Stimulated activated naive CD8-positive, alpha-beta T cell treated with anti-CD3 and anti-CD28 coated beads, Interleukin-15, Interleukin-2, amounts not matched to agents 100 ng/mL and 50 ng/mL, for 24 hours (primary cell): ENCODE results near the gene PSMB7.

Experiments
- H3K27ac Mint-ChIP-seq: one replicate; pipeline ENCODE4 v1.8.0; 2021; ENCODE audit warnings: mild to moderate bottlenecking, mixed read lengths
- H3K27me3 Mint-ChIP-seq: one replicate; pipeline ENCODE4 v1.8.0; 2021; ENCODE audit warnings: mixed read lengths
- H3K36me3 Mint-ChIP-seq: one replicate; pipeline ENCODE4 v1.8.0; 2021; ENCODE audit warnings: low read depth, mixed read lengths
- H3K4me1 Mint-ChIP-seq: one replicate; pipeline ENCODE4 v1.8.0; 2021; ENCODE audit warnings: low read depth, mixed read lengths
- H3K4me3 Mint-ChIP-seq: one replicate; pipeline ENCODE4 v1.8.0; 2021; ENCODE audit warnings: mild to moderate bottlenecking, mixed read lengths
- H3K9me3 Mint-ChIP-seq: one replicate; pipeline ENCODE4 v1.8.0; 2021; ENCODE audit warnings: mixed read lengths

Gene PSMB7

DNA sequence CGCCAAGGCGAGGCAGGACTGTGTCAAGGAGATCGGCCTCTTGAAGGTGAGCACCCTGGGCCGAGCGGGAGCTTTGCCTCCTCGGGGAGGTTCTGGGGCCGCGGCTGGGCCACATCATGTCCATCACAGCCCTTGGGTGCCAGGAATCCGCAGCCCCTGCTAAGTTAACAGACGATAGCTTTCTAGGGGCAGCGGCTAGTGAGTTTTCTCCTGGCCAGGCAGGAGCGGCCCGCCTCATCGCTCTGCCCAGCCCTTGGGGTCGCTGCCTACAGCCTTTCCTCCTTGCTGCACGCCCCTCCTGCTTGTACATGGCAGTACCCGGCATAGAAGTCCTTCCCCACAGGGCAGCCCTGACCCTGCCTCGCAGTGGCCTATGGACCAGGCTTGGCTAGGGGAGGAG, 101.3 kb downstream of the PSMB7 start:
- no peak overlapping the region for H3K27ac Mint-ChIP-seq

GRCh38 chr9:124312290-124313265, 102.7 kb downstream of the PSMB7 start:
- no peak overlapping the region for H3K4me3 Mint-ChIP-seq
- H3K27me3 Mint-ChIP-seq = no peaks in the 10 kb centered on the region
- no peaks in the 10 kb centered on the region for H3K4me1 Mint-ChIP-seq
- H3K9me3 Mint-ChIP-seq = no peaks in the 10 kb centered on the region
- no peak overlapping the region for H3K27ac Mint-ChIP-seq
- peaks cover 9% of the 10 kb centered on the region for H3K36me3 Mint-ChIP-seq

More for the DNA sequence above, 101.3 kb downstream of the PSMB7 start:
- H3K36me3 Mint-ChIP-seq = peaks cover 15% of the 10 kb centered on the region
- H3K27me3 Mint-ChIP-seq = no peaks in the 10 kb centered on the region
- H3K9me3 Mint-ChIP-seq = no peaks in the 10 kb centered on the region
- H3K4me3 Mint-ChIP-seq = no peak overlapping the region
- H3K4me1 Mint-ChIP-seq = no peaks in the 10 kb centered on the region

DNA sequence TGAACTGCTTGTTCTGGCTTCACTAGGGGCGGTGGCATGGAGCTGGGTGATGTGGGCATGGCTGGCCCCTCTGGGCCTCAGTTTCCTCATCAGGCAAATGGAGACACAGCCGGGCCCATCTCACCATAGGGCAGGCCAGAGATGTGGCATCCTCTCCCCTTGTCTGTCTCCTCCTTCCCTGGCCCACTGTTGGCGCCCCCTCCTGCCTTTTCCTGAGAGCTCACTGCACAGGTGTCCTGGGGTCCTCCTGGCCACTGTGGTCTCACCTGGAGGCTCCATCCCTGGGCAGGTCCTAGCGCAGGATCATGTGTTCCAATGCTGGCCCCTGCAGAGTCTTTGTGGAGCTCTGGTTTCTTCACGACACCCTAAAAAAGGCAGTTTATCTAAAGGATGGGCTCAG, 104.0 kb downstream of the PSMB7 start:
- Mint-ChIP-seq H3K9me3 (no peaks in the 10 kb centered on the region), H3K27ac (no peak overlapping the region), H3K36me3 (no peaks in the 10 kb centered on the region), H3K4me1 (no peaks in the 10 kb centered on the region), H3K4me3 (no peak overlapping the region), H3K27me3 (no peaks in the 10 kb centered on the region)

- Mint-ChIP-seq H3K4me1 (peaks cover 5% of the 10 kb centered on the region), H3K27me3 (no peaks in the 10 kb centered on the region), H3K9me3 (no peaks in the 10 kb centered on the region), H3K27ac (no peak overlapping the region), H3K36me3 (peaks cover 4% of the 10 kb centered on the region), H3K4me3 (no peak overlapping the region)
Measured at GRCh38 chr9:124309667-124310084, 105.6 kb downstream of the PSMB7 start.

DNA sequence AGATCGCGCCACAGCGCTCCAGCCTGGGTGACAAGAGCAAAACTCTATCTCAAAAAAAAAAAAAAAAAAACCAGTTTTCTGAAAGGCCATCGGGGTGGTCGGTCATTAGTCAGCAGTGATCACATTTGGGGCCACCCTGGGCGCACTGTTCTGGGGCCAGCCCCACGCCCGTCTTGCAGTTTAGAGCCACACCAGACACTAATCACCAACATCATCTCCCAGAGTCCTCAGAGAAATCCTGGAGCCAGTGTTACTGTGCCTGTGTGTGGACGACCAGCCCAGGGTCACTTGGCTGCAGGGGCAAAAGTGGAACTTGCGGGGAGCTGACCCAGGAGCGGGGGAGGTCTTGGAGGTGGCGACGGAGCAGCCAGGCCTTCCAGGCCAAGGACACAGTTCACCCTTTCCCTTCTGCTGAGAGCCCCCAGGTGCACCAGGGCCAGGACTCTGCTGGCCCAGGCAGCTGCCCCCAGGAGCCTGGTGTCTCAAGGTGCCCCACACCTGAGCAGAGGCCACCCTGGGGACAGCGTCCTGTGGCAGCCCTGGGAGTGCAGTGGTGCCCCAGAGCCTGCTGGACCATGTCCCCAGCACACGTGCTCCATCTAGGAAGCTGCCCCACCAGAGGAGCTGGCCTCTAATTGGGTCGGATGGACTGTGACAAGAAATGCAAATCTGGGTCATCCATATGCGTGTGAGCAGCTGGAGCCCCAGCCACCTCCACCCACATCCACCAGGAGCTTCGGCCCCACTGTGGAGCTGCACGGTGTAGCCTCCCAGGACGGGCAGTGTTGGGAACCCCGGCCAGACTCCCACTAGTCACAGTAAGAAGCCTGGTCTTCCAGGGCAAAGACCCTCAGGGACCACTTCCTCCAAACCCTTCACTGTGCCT, 106.4 kb downstream of the PSMB7 start:
- Mint-ChIP-seq H3K4me1 (peaks cover 5% of the 10 kb centered on the region), H3K4me3 (no peak overlapping the region), H3K9me3 (no peaks in the 10 kb centered on the region), H3K27ac (no peak overlapping the region), H3K27me3 (no peaks in the 10 kb centered on the region), H3K36me3 (peaks cover 9% of the 10 kb centered on the region)

DNA sequence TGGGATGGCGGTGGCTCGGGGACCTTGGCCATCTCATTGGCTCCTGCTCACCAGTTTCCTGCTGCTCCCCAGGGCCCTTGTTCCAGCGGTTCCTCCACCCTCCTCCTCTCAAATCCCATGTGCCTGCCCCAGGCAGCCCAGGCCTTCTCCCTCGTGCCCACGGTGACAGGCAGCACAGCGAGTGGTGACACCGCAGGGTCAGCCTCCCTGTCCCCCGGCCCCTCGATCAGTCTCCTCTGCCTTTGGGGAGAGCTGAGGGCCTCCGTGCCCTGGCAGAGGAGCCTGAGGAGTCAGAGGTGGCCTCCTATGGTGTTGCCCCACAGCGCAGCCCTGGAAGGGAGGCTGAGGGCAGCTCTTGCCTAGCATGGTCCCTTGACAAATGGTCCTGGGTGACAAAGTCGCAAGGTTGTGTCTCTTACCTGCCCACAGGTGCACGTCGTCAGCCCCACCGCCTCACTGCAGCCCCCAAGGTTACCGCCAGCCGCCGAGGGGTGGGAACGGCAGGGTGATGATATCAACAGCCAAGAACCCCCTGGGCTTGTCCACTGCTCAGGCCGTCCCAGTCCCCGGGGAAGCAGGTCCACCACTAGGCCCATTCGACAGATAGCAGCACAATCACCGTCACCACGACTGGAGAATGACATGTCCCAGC, 107.7 kb downstream of the PSMB7 start:
- Mint-ChIP-seq H3K4me1 (peaks cover 5% of the 10 kb centered on the region), H3K27me3 (no peaks in the 10 kb centered on the region), H3K4me3 (no peak overlapping the region), H3K36me3 (peaks cover 22% of the 10 kb centered on the region), H3K27ac (no peak overlapping the region), H3K9me3 (no peaks in the 10 kb centered on the region)

- H3K27me3 Mint-ChIP-seq = no peaks in the 10 kb centered on the region
- no peak overlapping the region for H3K4me3 Mint-ChIP-seq
- no peaks in the 10 kb centered on the region for H3K9me3 Mint-ChIP-seq
- peaks cover 22% of the 10 kb centered on the region for H3K36me3 Mint-ChIP-seq
- peaks cover 5% of the 10 kb centered on the region for H3K4me1 Mint-ChIP-seq
- no peak overlapping the region for H3K27ac Mint-ChIP-seq
Measured at GRCh38 chr9:124306098-124306735, 109.0 kb downstream of the PSMB7 start.

- Mint-ChIP-seq H3K9me3 (no peaks in the 10 kb centered on the region), H3K36me3 (peaks cover 22% of the 10 kb centered on the region), H3K27me3 (no peaks in the 10 kb centered on the region), H3K4me1 (peaks cover 10% of the 10 kb centered on the region), H3K27ac (no peak overlapping the region), H3K4me3 (no peak overlapping the region)
Measured at GRCh38 chr9:124304285-124304684, 111.0 kb downstream of the PSMB7 start.

DNA sequence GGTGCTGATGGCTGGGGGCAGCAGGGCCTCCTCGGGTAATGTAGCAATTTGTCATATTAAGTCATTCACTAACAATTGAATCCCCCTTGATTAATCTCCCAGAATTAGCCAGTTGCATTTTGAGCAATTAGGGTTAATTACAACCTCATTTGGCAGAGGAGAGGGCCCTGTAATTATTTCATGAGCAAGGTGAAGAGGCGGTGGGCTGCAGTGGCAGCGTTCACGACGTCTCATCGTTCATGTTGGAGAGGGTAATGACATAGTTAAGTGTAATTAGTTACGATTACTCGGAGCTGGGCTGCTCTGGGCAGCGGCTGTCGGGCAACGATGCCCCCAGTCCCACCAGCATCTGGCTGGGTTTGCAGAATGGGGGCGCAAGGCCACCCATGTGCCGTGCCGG, 111.5 kb downstream of the PSMB7 start:
- Mint-ChIP-seq H3K4me3 (no peak overlapping the region), H3K27ac (no peak overlapping the region), H3K27me3 (no peaks in the 10 kb centered on the region), H3K36me3 (peaks cover 22% of the 10 kb centered on the region), H3K9me3 (no peaks in the 10 kb centered on the region), H3K4me1 (peaks cover 11% of the 10 kb centered on the region)
